Measurements from ENCODE around the gene MVB12A. TPM values are rescaled to one million over a fixed set of nuclear protein-coding genes. Genes with fewer than 3 reads are reported as not detected.

MVB12A gene
- total and polyA plus RNA-seq, 2 of the 4 experiments (the other 2 are of a cell fraction) = 13.8 to 43.9 TPM

- no peak overlapping the region for H2BK5ac ChIP-seq (ENCODE audit: low read depth, low read length, poor library complexity, severe bottlenecking)
- BruUV-seq (replicated peaks) = no TSS peak
- H3K18ac ChIP-seq (ENCODE audit: low read depth, low read length) = no peak overlapping the region
- no peak overlapping the region for H2AFZ ChIP-seq (replicated peaks; ENCODE audit: low read length, poor library complexity)
- no peak overlapping the region for H3K56ac ChIP-seq (ENCODE audit: extremely low read depth, insufficient read depth, low read length)
- no peaks in the 10 kb centered on the region for H3K9me3 ChIP-seq (ENCODE audit: control insufficient read depth, insufficient read depth, low read length)
- CTCF ChIA-PET = no interaction called here
- H3K9me1 ChIP-seq (ENCODE audit: insufficient read depth, low read length) = no peaks in the 10 kb centered on the region
- peaks cover 9% of the 10 kb centered on the region; the same call in 1 of the 2 replicates for H4K20me1 ChIP-seq (ENCODE audit: insufficient read depth, low read length)
- H3K36me3 ChIP-seq (ENCODE audit: control insufficient read depth, insufficient read depth, low read length) = no peaks in the 10 kb centered on the region
- peak overlapping the region; percentile 77 for H3K9ac ChIP-seq (ENCODE audit: low read depth, low read length)
- H3K4me2 ChIP-seq (ENCODE audit: low read depth, low read length) = peak overlapping the region; percentile 76
- POLR2A ChIA-PET (ENCODE audit: unreplicated experiment) = no interaction called here
- no peak overlapping the region for H4K8ac ChIP-seq (ENCODE audit: low read depth in 2 of 2, low read length in 2 of 2)
- H3K14ac ChIP-seq (replicated peaks; ENCODE audit: low read depth, low read length) = 0 out of 2 replicates have a peak overlapping the region, but pooled peaks have one; percentile 46
- H2BK15ac ChIP-seq (ENCODE audit: low read depth, low read length) = no peak overlapping the region
- no peak overlapping the region for H2BK120ac ChIP-seq (ENCODE audit: low read depth, low read length)
- 0 out of 2 replicates have a peak overlapping the region, but pooled peaks have one; percentile 10 for H3K4ac ChIP-seq (ENCODE audit: low read depth, low read length)
- H2BK20ac ChIP-seq (ENCODE audit: low read depth, low read length) = no peak overlapping the region
- H3K79me1 ChIP-seq (ENCODE audit: low read depth in 1 of 2, low read length in 2 of 2) = peaks cover 14 to 54% of the 10 kb centered on the region in 2 experiments
- intact Hi-C loops (cut with micrococcal nuclease) = no loop called here
- H3K27me3 ChIP-seq (ENCODE audit: control insufficient read depth, insufficient read depth, low read length) = no peaks in the 10 kb centered on the region
- peak overlapping the region; percentile 91 for H3K4me3 ChIP-seq (ENCODE audit: insufficient read depth, low read depth, low read length)
- H4K5ac ChIP-seq (ENCODE audit: low read depth, low read length) = no peak overlapping the region
- DNase-seq (no peak), ATAC-seq (ENCODE audit: low read depth) (no peak)
- peak overlapping the region; percentile 43; the same call in 1 of the 2 replicates for H2AK5ac ChIP-seq (ENCODE audit: low read depth, low read length)
- H3K4me1 ChIP-seq (ENCODE audit: control insufficient read depth, insufficient read depth, low read length) = peaks cover 18% of the 10 kb centered on the region
- TF ChIP-seq RAD21 (IDR thresholded peaks at IDR 0.05; ENCODE audit: low read length) = no peak
- TF ChIP-seq MAZ (IDR thresholded peaks at IDR 0.05; ENCODE audit: borderline replicate concordance, low read depth, low read length) = no peak
- TF ChIP-seq, protein P1, sequence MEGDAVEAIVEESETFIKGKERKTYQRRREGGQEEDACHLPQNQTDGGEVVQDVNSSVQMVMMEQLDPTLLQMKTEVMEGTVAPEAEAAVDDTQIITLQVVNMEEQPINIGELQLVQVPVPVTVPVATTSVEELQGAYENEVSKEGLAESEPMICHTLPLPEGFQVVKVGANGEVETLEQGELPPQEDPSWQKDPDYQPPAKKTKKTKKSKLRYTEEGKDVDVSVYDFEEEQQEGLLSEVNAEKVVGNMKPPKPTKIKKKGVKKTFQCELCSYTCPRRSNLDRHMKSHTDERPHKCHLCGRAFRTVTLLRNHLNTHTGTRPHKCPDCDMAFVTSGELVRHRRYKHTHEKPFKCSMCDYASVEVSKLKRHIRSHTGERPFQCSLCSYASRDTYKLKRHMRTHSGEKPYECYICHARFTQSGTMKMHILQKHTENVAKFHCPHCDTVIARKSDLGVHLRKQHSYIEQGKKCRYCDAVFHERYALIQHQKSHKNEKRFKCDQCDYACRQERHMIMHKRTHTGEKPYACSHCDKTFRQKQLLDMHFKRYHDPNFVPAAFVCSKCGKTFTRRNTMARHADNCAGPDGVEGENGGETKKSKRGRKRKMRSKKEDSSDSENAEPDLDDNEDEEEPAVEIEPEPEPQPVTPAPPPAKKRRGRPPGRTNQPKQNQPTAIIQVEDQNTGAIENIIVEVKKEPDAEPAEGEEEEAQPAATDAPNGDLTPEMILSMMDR (conservative IDR thresholded peaks at IDR 0.05; ENCODE audit: low read depth, low read length) = no peak
- TF ChIP-seq RFX5 (IDR thresholded peaks at IDR 0.05; ENCODE audit: low read depth, low read length) = no peak
- no peak for TF ChIP-seq MAFK (IDR thresholded peaks at IDR 0.05; ENCODE audit: low read depth, low read length)
- H3K23ac ChIP-seq (ENCODE audit: low read depth, low read length) = no peak overlapping the region; the same call in 1 of the 2 replicates
- no CpG with 5 or more reads among the region's 12 CpGs for WGBS, 2 experiments (ENCODE audit: extremely low coverage in 2 of 2, insufficient read length in 1 of 2)
- H4K91ac ChIP-seq (ENCODE audit: insufficient read depth, low read depth, low read length) = no peak overlapping the region
- dilution Hi-C loops (cut with HindIII; ENCODE audit: low sequenced_read_pairs, unreplicated experiment) = no loop called here
- no peak overlapping the region for H3K27ac ChIP-seq (ENCODE audit: insufficient read depth, low read length)
- peak overlapping the region; percentile 67 for H2AK9ac ChIP-seq (replicated peaks; ENCODE audit: low read depth, low read length, poor library complexity)
- in situ Hi-C loops (cut with MboI; ENCODE audit: low sequenced_read_pairs) = no loop called here
Measured at GRCh38 chr19:17471410-17472125, 51.7 kb downstream of the MVB12A start.
